Esophagus muscularis mucosa (tissue), 4 donors: ENCODE data around the gene SH2D1B. TPM values are rescaled to one million over a fixed set of nuclear protein-coding genes. Genes with fewer than 3 reads are reported as not detected.

ENCODE experiments used
- DNase-seq: peaks from one replicate; pipeline ENCODE4 v3.0.0-alpha.2; 2017; ENCODE audit errors: extremely low spot score
- H3K27ac ChIP-seq, 4 donors: fragments of 200-600 bp; sonication (generic); replicated peaks in 1 of 4; 1 replicate in 3 of 4; 2 replicates in 1 of 4; pipeline ENCODE4 v1.5.1; 2016 to 2019; ENCODE audit warnings: mild to moderate bottlenecking in 1 of 4
- H3K27me3 ChIP-seq, 4 donors: fragments of 200-600 bp; sonication (generic); one replicate each; pipeline versions ENCODE4 v1.5.1 to v1.6.0; 2016 to 2019
- H3K36me3 ChIP-seq, 4 donors: fragments of 200-600 bp; sonication (generic); one replicate each; pipeline ENCODE4 v1.5.1; 2016 to 2019
- H3K4me1 ChIP-seq, 4 donors: fragments of 200-600 bp; sonication (generic); one replicate each; pipeline ENCODE4 v1.5.1; 2016 to 2019
- H3K4me3 ChIP-seq, 4 donors: fragments of 200-600 bp; sonication (generic); 1 replicate in 2 of 4; 2 replicates in 2 of 4; pipeline ENCODE4 v1.5.1; 2016 to 2019; ENCODE audit warnings: mild to moderate bottlenecking in 4 of 4, moderate library complexity in 1 of 4
- H3K9me3 ChIP-seq, 4 donors: fragments of 200-600 bp; sonication (generic); 1 replicate in 3 of 4; 2 replicates in 1 of 4; pipeline ENCODE4 v1.5.1; 2016 to 2019
- EP300 ChIP-seq: sonication (generic); formaldehyde crosslinking; IDR thresholded peaks from one replicate; pipeline ENCODE4 v1.6.1; 2017; ENCODE audit warnings: antibody characterized with exemption
- POLR2A ChIP-seq: fragments of 450-650 bp; IDR thresholded peaks from one replicate; pipeline ENCODE4 v1.6.1; 2017; ENCODE audit warnings: antibody characterized with exemption, moderate library complexity, mild to moderate bottlenecking, low read depth
- POLR2AphosphoS5 ChIP-seq, 2 donors: sonication (generic); formaldehyde crosslinking; IDR thresholded peaks; one replicate each; pipeline ENCODE4 v1.6.1; 2017; ENCODE audit warnings: antibody characterized with exemption in 2 of 2
- WGBS: methylation state at CpG from one replicate; pipeline ENCODE4 v1.1.5; 2018; 5-methylcytosine and 5-hydroxymethylcytosine counted together
- intact Hi-C: fragments of 100-400 bp; cut with DNase I; formaldehyde crosslinking; loops from one replicate; pipeline ENCODE4 v1.15.1; 2023
- total RNA-seq, 4 donors: library from RNA; depleted of rRNA; stranded (reverse); fragments of >200 nt; gene quantifications; one replicate each; pipeline versions ENCODE4 v1.1.0 to v1.2.1, GENCODE V29; 2016
- TF ChIP-seq, protein P1 (sequence below), 3 experiments: fragments of 200-600 bp in 2 of 3; fragments of 450-650 bp in 1 of 3; sonication (generic) in 2 of 3; IDR thresholded peaks; one replicate each; pipeline ENCODE4 v1.5.1; 2017 to 2019; ENCODE audit warnings: antibody characterized with exemption in 3 of 3, mild to moderate bottlenecking in 2 of 3, moderate library complexity in 1 of 3

The SH2D1B gene
- total RNA-seq, 4 donors from 2014 or later = 1.2 TPM; not detected in 3

DNA sequence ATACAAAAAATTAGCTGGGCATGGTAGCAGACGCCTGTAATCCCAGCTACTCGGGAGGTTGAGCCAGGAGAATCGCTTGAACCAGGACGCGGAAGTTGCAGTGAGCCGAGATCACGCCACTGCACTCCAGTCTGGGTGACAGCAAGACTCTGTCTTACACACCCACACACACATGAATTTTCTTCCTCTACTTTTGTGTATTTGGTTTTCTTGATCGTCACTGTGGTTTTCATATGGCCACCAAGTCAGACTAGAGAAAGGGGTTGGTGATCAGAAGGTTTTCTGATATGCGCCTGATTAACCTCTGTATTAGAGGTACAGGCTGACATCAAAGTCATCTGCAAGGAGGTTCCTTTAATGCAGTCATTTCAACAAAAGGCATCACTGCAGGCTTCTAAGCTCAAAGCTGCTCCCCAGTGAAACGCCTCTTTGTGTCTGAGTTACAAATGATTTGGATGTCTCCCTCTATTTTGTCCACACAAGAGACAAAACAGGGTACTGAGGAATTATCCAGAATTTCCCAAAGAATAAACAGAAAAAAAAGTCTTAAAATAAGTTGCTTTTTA is 11.1 kb downstream of the SH2D1B start:
- no peak overlapping the region for H3K27ac ChIP-seq
- WGBS = 92% methylated on average over 10 of the region's 10 CpGs
- DNase-seq = no peak
- intact Hi-C loops = no loop called here
- no peak for TF ChIP-seq POLR2A
- TF ChIP-seq, protein P1, sequence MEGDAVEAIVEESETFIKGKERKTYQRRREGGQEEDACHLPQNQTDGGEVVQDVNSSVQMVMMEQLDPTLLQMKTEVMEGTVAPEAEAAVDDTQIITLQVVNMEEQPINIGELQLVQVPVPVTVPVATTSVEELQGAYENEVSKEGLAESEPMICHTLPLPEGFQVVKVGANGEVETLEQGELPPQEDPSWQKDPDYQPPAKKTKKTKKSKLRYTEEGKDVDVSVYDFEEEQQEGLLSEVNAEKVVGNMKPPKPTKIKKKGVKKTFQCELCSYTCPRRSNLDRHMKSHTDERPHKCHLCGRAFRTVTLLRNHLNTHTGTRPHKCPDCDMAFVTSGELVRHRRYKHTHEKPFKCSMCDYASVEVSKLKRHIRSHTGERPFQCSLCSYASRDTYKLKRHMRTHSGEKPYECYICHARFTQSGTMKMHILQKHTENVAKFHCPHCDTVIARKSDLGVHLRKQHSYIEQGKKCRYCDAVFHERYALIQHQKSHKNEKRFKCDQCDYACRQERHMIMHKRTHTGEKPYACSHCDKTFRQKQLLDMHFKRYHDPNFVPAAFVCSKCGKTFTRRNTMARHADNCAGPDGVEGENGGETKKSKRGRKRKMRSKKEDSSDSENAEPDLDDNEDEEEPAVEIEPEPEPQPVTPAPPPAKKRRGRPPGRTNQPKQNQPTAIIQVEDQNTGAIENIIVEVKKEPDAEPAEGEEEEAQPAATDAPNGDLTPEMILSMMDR (IDR thresholded peaks at IDR 0.05) = no peak
- no peak for TF ChIP-seq POLR2AphosphoS5 (IDR thresholded peaks at IDR 0.05)
- peaks cover 0 to 30% (median 0%) of the 10 kb centered on the region in 4 donors for H3K27me3 ChIP-seq
- no peak overlapping the region for H3K4me3 ChIP-seq
- no peaks in the 10 kb centered on the region for H3K36me3 ChIP-seq
- no peaks in the 10 kb centered on the region for H3K4me1 ChIP-seq
- H3K9me3 ChIP-seq = no peaks in the 10 kb centered on the region

DNA sequence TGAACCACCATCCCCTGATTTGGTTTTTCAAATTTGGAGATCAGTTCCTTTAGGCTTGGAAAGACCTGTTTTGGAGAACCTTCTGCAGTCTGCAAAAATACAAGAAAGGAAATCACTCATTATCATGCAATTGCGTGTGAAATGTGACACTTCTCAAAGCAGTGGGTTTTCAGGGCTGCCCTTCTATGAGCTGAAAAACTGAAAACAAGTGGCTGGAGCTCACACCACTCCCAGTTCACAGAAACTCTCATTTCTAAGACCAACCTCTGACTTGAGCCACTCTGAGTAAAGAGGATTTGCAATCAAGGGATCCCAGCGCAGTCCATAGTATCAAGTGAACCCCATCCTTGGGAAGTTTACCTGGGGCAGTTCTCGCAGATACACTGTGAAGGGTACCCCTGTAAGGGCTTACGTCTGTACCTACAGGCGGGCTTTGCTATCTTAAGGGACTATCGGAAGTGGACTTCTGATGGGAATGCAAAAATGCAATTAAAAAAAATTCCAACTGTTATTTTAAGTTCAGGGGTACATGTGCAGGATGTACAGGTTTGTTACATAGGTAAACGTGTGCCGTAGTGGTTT is 12.8 kb downstream of the SH2D1B start:
- Histone ChIP-seq H3K9me3 (no peaks in the 10 kb centered on the region), H3K36me3 (no peaks in the 10 kb centered on the region), H3K27ac (no peak overlapping the region), H3K4me1 (no peaks in the 10 kb centered on the region), H3K4me3 (no peak overlapping the region), H3K27me3 (peaks cover 0 to 42% (median 0%) of the 10 kb centered on the region in 4 donors)
- no peak for DNase-seq
- 88% methylated on average over 8 of the region's 8 CpGs for WGBS
- TF ChIP-seq EP300 = no peak
- TF ChIP-seq POLR2AphosphoS5 (IDR thresholded peaks at IDR 0.05) = no peak
- no peak for TF ChIP-seq POLR2A
- TF ChIP-seq, protein P1 (IDR thresholded peaks at IDR 0.05) = no peak
- intact Hi-C loops = no loop called here

DNA sequence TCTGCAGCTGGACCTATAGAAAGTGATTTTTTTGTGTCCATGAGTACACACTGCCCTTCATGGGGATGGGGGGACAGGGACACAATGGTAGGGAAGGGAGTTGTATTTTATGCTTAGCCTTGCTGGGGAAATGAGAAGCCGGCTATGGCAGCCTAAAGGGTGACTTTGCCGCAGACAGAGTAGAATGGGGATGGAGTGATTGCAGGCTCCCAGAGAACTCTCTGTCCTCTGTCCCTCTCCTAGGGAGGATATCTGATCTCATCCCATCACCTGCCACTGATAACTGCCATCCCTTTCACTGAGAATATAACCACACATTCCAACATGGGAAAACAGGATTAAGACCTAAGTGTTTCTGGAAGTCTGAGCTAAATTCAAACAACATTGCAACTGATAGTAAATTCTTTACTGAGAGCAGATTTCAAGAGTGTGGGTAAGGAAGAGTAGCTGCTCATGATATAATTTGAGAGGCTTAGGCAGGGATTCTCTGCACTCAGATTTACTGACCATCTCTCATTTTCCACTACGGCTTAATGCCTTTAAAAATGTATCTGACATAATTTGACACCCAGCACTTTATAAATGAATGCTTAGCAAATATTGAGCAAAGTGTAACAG is 13.9 kb downstream of the SH2D1B start:
- Histone ChIP-seq H3K27me3 (peaks cover 0 to 45% (median 0%) of the 10 kb centered on the region in 4 donors), H3K4me3 (no peak overlapping the region), H3K9me3 (no peaks in the 10 kb centered on the region), H3K27ac (no peak overlapping the region), H3K4me1 (no peaks in the 10 kb centered on the region), H3K36me3 (no peaks in the 10 kb centered on the region)
- intact Hi-C loops = no loop called here
- WGBS = 63% methylated on average over 3 of the region's 3 CpGs
- DNase-seq = no peak
- TF ChIP-seq, protein P1 (IDR thresholded peaks at IDR 0.05) = no peak

DNA sequence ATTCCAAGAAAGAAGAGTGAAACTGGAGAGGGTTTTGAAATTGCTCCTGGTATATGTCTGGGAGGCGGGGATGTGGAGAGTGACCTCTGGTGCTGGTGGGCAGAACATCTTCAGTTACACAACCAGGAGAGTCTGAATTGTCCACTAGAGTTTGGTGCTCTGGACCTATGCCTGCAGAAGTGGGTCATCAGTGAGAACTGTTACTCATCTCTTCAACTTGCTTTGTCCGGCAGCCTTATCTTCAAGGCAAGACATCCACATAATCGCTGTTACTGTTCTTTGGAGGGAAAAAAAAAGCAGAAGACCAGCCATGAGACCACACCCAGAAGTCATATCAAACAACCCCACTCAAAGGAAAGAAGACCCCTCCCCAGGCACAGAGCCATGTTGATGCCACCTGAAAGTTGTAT is 14.9 kb downstream of the SH2D1B start:
- intact Hi-C loops = no loop called here
- TF ChIP-seq POLR2AphosphoS5 (IDR thresholded peaks at IDR 0.05) (no peak), EP300 (no peak), POLR2A (no peak)
- TF ChIP-seq, protein P1 (IDR thresholded peaks at IDR 0.05) = no peak

More for the DNA sequence above, 14.9 kb downstream of the SH2D1B start:
- H3K4me1 ChIP-seq = peaks cover 0 to 1% (median 0%) of the 10 kb centered on the region in 4 donors
- WGBS = 96% methylated on average over 3 of the region's 3 CpGs
- no peaks in the 10 kb centered on the region for H3K36me3 ChIP-seq
- DNase-seq = no peak
- peaks cover 0 to 45% (median 0%) of the 10 kb centered on the region in 4 donors for H3K27me3 ChIP-seq
- no peak overlapping the region for H3K4me3 ChIP-seq
- H3K9me3 ChIP-seq = no peaks in the 10 kb centered on the region
- H3K27ac ChIP-seq = no peak overlapping the region
